Suprapubic skin (tissue), 4 donors: Measurements from ENCODE around the gene SLC1A1. TPM values are rescaled to one million over a fixed set of nuclear protein-coding genes. Genes with fewer than 3 reads are reported as not detected.

Experiments used
- DNase-seq, 2 donors: peaks; one replicate each; pipeline ENCODE4 v3.0.0-alpha.2; 2019; ENCODE audit warnings: low spot score in 2 of 2
- H3K27ac ChIP-seq: fragments of 200-600 bp; sonication (generic); one replicate; pipeline ENCODE4 v1.5.1; 2019
- H3K27me3 ChIP-seq: fragments of 200-600 bp; sonication (generic); one replicate; pipeline ENCODE4 v1.5.1; 2019
- H3K36me3 ChIP-seq: fragments of 200-600 bp; sonication (generic); one replicate; pipeline ENCODE4 v1.5.1; 2019
- H3K4me1 ChIP-seq: fragments of 200-600 bp; sonication (generic); one replicate; pipeline ENCODE4 v1.5.1; 2019
- H3K4me3 ChIP-seq: fragments of 200-600 bp; sonication (generic); one replicate; pipeline ENCODE4 v1.5.1; 2019; ENCODE audit warnings: mild to moderate bottlenecking
- H3K9me3 ChIP-seq: fragments of 200-600 bp; sonication (generic); one replicate; pipeline ENCODE4 v1.5.1; 2019
- CTCF ChIP-seq, 2 donors: fragments of 200-600 bp in 1 of 2; fragments of 450-650 bp in 1 of 2; sonication (generic) in 1 of 2; IDR thresholded peaks; one replicate each; pipeline ENCODE4 v1.5.1; 2016 to 2019; ENCODE audit warnings: antibody characterized with exemption in 2 of 2, mild to moderate bottlenecking in 1 of 2, moderate library complexity in 1 of 2
- EP300 ChIP-seq: sonication (generic); formaldehyde crosslinking; IDR thresholded peaks from one replicate; pipeline ENCODE4 v1.6.1; 2017; ENCODE audit warnings: antibody characterized with exemption
- POLR2A ChIP-seq, 2 donors: fragments of 450-650 bp; IDR thresholded peaks; one replicate each; pipeline ENCODE4 v1.6.1; 2017; ENCODE audit warnings: antibody characterized with exemption in 2 of 2, mild to moderate bottlenecking in 2 of 2, moderate library complexity in 2 of 2
- POLR2AphosphoS5 ChIP-seq, 3 donors: sonication (generic); formaldehyde crosslinking; IDR thresholded peaks; one replicate each; pipeline ENCODE4 v1.6.1; 2017; ENCODE audit warnings: antibody characterized with exemption in 3 of 3
- WGBS: methylation state at CpG from one replicate; pipeline ENCODE4 v1.1.5; 2018; 5-methylcytosine and 5-hydroxymethylcytosine counted together
- total RNA-seq, 4 donors: library from RNA; depleted of rRNA; stranded (reverse); fragments of >200 nt; gene quantifications; one replicate each; pipeline ENCODE4 v1.1.0, GENCODE V29; 2016

SLC1A1 gene
- total RNA-seq, result 1 to 10 TPM; 1.0 to 2.4 (median 1.6) TPM

DNA sequence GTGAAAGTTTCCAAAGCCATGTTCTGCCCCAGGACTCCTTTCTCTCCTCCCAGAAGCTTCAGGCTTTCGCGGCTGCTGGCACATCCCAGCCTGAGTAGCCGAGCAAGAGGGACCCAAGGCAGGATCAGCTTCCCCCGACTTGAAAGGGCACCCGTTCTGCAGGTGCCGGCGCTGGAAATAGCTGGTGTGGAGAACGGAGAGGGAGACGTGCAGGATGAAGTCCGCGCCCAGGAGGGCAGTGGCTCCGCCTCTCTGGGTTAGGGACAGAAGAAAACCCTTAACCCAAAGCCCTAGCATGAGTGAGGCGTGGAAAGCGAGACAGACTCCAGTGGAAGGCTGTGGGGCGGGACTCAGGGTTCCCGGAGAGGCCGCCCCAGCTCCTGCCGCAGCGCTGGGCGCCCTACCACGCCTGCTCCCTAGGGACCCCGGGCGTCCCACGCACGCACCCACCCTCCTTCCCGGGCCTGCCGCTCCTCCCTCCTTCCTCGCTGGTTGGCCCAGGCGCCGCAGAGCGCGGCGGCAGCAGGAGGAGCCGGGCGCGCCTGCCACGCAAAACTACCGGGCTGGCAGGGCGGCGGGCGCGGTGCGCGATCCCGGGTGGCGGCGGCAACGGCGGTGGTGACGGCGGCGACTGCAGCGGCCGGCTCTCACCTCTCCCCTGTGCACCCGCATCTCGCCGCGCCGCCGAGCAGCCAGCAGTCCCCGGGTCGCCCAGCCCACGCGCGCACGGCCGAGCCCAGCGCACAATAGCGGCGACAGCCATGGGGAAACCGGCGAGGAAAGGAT is at the start of gene SLC1A1:
SLC1A1 (plus strand) TSS at position 550 of the 786 bp plus-strand sequence; CDS start at position 762, 212 bp downstream.
- H3K4me1 ChIP-seq, result peaks cover 17% of the 10 kb centered on the region
- 0% methylated on average over 35 of the region's 72 CpGs for WGBS
- TF ChIP-seq POLR2A (IDR thresholded peaks at IDR 0.05), result no peak
- TF ChIP-seq CTCF (IDR thresholded peaks at IDR 0.05), result no peak
- no peak for TF ChIP-seq POLR2AphosphoS5 (IDR thresholded peaks at IDR 0.05)
- TF ChIP-seq EP300, result no peak
- peak in 1 of 2 donors; percentile 81 for DNase-seq
- H3K36me3 ChIP-seq, result no peaks in the 10 kb centered on the region
- no peaks in the 10 kb centered on the region for H3K9me3 ChIP-seq
- peak within 1 kb of the TSS; percentile 52 for H3K27ac ChIP-seq
- peak within 1 kb of the TSS; percentile 70 for H3K4me3 ChIP-seq
- no peaks in the 10 kb centered on the region for H3K27me3 ChIP-seq

GRCh38 chr9:4442806-4443205 is 47.5 kb upstream of the SLC1A1 start:
- WGBS, result 87% methylated on average over 3 of the region's 3 CpGs
- no peaks in the 10 kb centered on the region for H3K36me3 ChIP-seq
- no peaks in the 10 kb centered on the region for H3K9me3 ChIP-seq
- TF ChIP-seq POLR2AphosphoS5 (IDR thresholded peaks at IDR 0.05) (no peak), EP300 (no peak), POLR2A (IDR thresholded peaks at IDR 0.05) (no peak)
- no peak overlapping the region for H3K27ac ChIP-seq
- DNase-seq, result no peak
- H3K4me1 ChIP-seq, result no peaks in the 10 kb centered on the region
- no peak overlapping the region for H3K4me3 ChIP-seq
- no peaks in the 10 kb centered on the region for H3K27me3 ChIP-seq

DNA sequence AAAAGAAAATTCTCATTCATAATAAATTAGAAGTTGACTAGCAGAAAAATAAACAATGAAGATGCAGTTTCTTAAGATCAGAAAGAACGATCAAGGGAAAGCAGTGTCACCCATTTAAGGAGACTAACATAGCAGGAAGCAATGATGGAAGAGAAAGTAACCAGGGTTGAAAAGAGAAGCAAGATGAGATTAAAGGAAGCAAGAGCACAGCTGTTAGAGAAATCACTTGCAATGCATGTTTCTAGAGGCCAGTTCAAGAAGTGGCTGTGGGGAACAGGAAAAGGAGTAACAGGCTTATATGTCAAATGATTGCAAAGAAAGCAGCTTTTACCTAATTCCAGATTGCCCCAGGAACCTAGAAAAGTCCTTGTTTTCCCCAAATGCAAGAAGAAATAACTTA is 46.8 kb upstream of the SLC1A1 start:
- no peaks in the 10 kb centered on the region for H3K36me3 ChIP-seq
- DNase-seq, result no peak
- H3K27me3 ChIP-seq, result no peaks in the 10 kb centered on the region
- H3K9me3 ChIP-seq, result no peaks in the 10 kb centered on the region
- no peak for TF ChIP-seq EP300
- no peaks in the 10 kb centered on the region for H3K4me1 ChIP-seq
- 82% methylated on average over 1 of the region's 1 CpG for WGBS
- H3K27ac ChIP-seq, result no peak overlapping the region
- H3K4me3 ChIP-seq, result no peak overlapping the region

DNA sequence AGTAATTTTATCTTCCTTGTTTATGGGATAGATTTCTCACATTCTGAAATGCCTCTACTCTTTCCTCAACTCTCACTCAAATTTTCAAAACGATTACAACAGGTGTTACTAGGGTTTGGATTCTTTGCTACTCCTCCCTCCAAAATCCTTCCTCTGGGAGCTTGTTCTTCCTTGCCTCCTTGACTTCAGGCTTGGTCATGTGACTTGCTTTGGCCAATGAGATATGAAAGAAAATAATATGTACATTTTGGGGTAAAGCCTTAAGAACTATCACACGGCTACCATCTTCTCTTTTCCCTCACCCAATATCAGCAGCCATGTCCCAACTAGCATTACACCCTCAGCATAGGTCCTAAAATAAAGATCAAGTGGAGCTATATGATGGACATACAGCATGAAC is 28.8 kb upstream of the SLC1A1 start:
- no peaks in the 10 kb centered on the region for H3K36me3 ChIP-seq
- no peaks in the 10 kb centered on the region for H3K9me3 ChIP-seq
- WGBS, result 81% methylated on average over 2 of the region's 2 CpGs
- no peaks in the 10 kb centered on the region for H3K4me1 ChIP-seq
- no peak overlapping the region for H3K4me3 ChIP-seq
- no peak for TF ChIP-seq EP300
- TF ChIP-seq CTCF (IDR thresholded peaks at IDR 0.05), result no peak
- TF ChIP-seq POLR2AphosphoS5 (IDR thresholded peaks at IDR 0.05), result no peak
- TF ChIP-seq POLR2A (IDR thresholded peaks at IDR 0.05), result no peak
- no peak for DNase-seq
- H3K27ac ChIP-seq, result no peak overlapping the region
- no peaks in the 10 kb centered on the region for H3K27me3 ChIP-seq

DNA sequence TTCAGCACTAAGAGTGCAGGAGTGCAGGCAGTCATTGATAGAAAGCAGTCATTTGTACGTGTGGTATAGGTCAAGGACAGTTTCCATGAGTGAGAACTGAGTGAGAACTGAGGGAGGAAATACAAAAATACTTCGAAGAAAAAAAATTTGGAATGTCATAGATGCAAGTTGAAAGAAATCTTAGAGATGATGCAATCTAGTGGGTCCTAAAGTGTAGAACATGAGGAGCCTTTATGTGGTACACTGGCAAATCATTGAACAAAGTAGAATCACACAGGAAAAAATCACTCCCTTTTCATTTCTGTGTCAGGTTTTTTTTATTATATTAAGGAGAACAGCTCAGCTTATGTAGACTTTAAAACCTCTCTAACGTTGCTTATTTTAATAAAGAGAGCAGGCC is 26.4 kb upstream of the SLC1A1 start:
- no peaks in the 10 kb centered on the region for H3K36me3 ChIP-seq
- H3K27me3 ChIP-seq, result no peaks in the 10 kb centered on the region
- H3K9me3 ChIP-seq, result no peaks in the 10 kb centered on the region
- no peak for DNase-seq
- TF ChIP-seq CTCF (IDR thresholded peaks at IDR 0.05) (no peak), EP300 (no peak), POLR2AphosphoS5 (IDR thresholded peaks at IDR 0.05) (no peak), POLR2A (IDR thresholded peaks at IDR 0.05) (no peak)
- no peak overlapping the region for H3K4me3 ChIP-seq
- no peaks in the 10 kb centered on the region for H3K4me1 ChIP-seq
- H3K27ac ChIP-seq, result no peak overlapping the region
- WGBS, result 63% methylated on average over 3 of the region's 3 CpGs

DNA sequence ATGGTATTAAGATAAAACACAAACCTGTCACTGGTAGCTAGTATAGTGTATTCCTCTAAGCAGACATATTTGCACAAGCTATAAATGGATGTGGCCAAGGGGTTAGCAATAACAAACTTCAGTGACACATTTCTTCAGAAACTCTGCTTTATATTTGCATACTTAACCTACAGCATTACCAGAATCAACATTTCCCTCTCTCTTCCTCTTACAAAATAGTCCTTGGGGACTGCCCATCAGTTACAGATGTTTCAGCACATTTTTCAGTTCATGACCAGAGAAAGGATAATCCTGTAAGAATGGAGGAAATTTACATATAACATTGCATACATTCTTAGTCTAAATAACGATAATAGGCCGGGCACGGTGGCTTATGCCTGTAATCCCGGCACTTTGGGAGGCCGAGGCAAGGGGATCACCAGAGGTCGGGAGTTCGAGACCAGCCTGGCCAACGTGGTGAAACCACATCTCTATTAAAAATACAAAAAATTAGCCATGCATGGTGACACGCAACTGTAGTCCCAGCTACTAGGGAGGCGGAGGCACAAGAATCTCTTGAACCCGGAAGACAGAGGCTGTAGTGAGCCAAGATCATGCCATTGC is 25.3 kb upstream of the SLC1A1 start:
- H3K36me3 ChIP-seq, result no peaks in the 10 kb centered on the region
- no peak overlapping the region for H3K27ac ChIP-seq
- no peak overlapping the region for H3K4me3 ChIP-seq
- H3K27me3 ChIP-seq, result no peaks in the 10 kb centered on the region
- 92% methylated on average over 11 of the region's 11 CpGs for WGBS
- H3K9me3 ChIP-seq, result no peaks in the 10 kb centered on the region
- H3K4me1 ChIP-seq, result no peaks in the 10 kb centered on the region
- TF ChIP-seq POLR2AphosphoS5 (IDR thresholded peaks at IDR 0.05) (no peak), CTCF (IDR thresholded peaks at IDR 0.05) (no peak), POLR2A (IDR thresholded peaks at IDR 0.05) (no peak), EP300 (no peak)
- DNase-seq, result no peak
